IMR-90 (cell line): ENCODE measurements around the gene CENPP. TPM values are rescaled to one million over a fixed set of nuclear protein-coding genes. Genes with fewer than 3 reads are reported as not detected.
A peak's percentile ranks its signal among the peaks of the same experiment; 100 is the strongest.

Experiments
- ATAC-seq: fragments of 200-7000 bp; cut with Tn5 transposase; 2 replicates; pipeline ENCODE4 v1.9.1; 2020; ENCODE audit warnings: low read depth, mild to moderate bottlenecking, moderate library complexity
- BruUV-seq: library from RNA; stranded (reverse); fragments of 400-500 nt; replicated peaks from 2 replicates; lab custom pipeline; 2021; lab: Mats Ljungman, UMichigan
- CTCF ChIA-PET: fragments of 300-600 bp; formaldehyde crosslinking; extraction: SDS; loops from one replicate; lab custom pipeline; 2021; ENCODE audit warnings: antibody characterized with exemption; lab: Yijun Ruan, JAX
- POLR2A ChIA-PET: fragments of 300-600 bp; sonication (Branson Sonifier 250); formaldehyde crosslinking; loops from one replicate; lab custom pipeline; 2022; ENCODE audit warnings: antibody characterized with exemption; ENCODE audit not compliant: unreplicated experiment; lab: Charles Lee
- DNase-seq: peaks from one replicate; pipeline ENCODE4 v3.0.0; 2013
- H2AFZ ChIP-seq: replicated peaks from 2 replicates; pipeline ENCODE3; 2013; ENCODE audit warnings: low read length, mild to moderate bottlenecking; ENCODE audit not compliant: poor library complexity
- H2AK5ac ChIP-seq: 2 replicates; pipeline ENCODE4 v1.6.1; 2013; ENCODE audit warnings: low read depth, low read length, inconsistent platforms
- H2AK9ac ChIP-seq: replicated peaks from 2 replicates; pipeline ENCODE3; 2013; ENCODE audit warnings: mild to moderate bottlenecking, low read depth, low read length, moderate library complexity; ENCODE audit not compliant: poor library complexity
- H2BK120ac ChIP-seq: 2 replicates; pipeline ENCODE4 v1.6.1; 2013; ENCODE audit warnings: low read depth, low read length, inconsistent platforms
- H2BK15ac ChIP-seq: 3 replicates; pipeline ENCODE4 v1.6.1; 2013; ENCODE audit warnings: low read depth, low read length, inconsistent platforms
- H2BK20ac ChIP-seq: 2 replicates; pipeline ENCODE4 v1.6.1; 2013; ENCODE audit warnings: low read depth, mild to moderate bottlenecking, inconsistent platforms, low read length, moderate library complexity
- H2BK5ac ChIP-seq: 2 replicates; pipeline ENCODE4 v1.6.1; 2013; ENCODE audit warnings: mild to moderate bottlenecking, low read depth, low read length, inconsistent platforms; ENCODE audit not compliant: poor library complexity, severe bottlenecking
- H3K14ac ChIP-seq: replicated peaks from 2 replicates; pipeline ENCODE4 v1.6.1; 2013; ENCODE audit warnings: low read depth, low read length, inconsistent platforms
- H3K18ac ChIP-seq: 2 replicates; pipeline ENCODE4 v1.6.1; 2013; ENCODE audit warnings: low read depth, low read length, control low read depth
- H3K23ac ChIP-seq: 2 replicates; pipeline ENCODE4 v1.6.1; 2013; ENCODE audit warnings: low read depth, low read length, inconsistent platforms
- H3K27ac ChIP-seq: 2 replicates; pipeline ENCODE4 v1.5.1; 2013; ENCODE audit warnings: mild to moderate bottlenecking, control low read depth, low read length; ENCODE audit not compliant: insufficient read depth
- H3K27me3 ChIP-seq: 2 replicates; pipeline ENCODE4 v1.6.1; 2013; ENCODE audit warnings: low read length; ENCODE audit not compliant: control insufficient read depth, insufficient read depth
- H3K36me3 ChIP-seq: 2 replicates; pipeline ENCODE4 v1.6.1; 2013; ENCODE audit warnings: low read length, mixed read lengths; ENCODE audit not compliant: control insufficient read depth, insufficient read depth
- H3K4ac ChIP-seq: 2 replicates; pipeline ENCODE4 v1.6.1; 2013; ENCODE audit warnings: low read depth, low read length, inconsistent platforms
- H3K4me1 ChIP-seq: 2 replicates; pipeline ENCODE4 v1.6.1; 2013; ENCODE audit warnings: low read length, mixed read lengths; ENCODE audit not compliant: control insufficient read depth, insufficient read depth
- H3K4me2 ChIP-seq: 2 replicates; pipeline ENCODE4 v1.6.1; 2013; ENCODE audit warnings: low read depth, mild to moderate bottlenecking, control low read depth, low read length, moderate library complexity
- H3K4me3 ChIP-seq: 2 replicates; pipeline ENCODE4 v1.5.1; 2013; ENCODE audit warnings: low read depth, mild to moderate bottlenecking, control low read depth, low read length, moderate library complexity; ENCODE audit not compliant: insufficient read depth
- H3K56ac ChIP-seq: 2 replicates; pipeline ENCODE4 v1.6.1; 2013; ENCODE audit warnings: low read length, inconsistent platforms; ENCODE audit not compliant: insufficient read depth; ENCODE audit errors: extremely low read depth
- H3K79me1 ChIP-seq, 2 experiments: 2 replicates each; pipeline ENCODE4 v1.6.1; 2013; ENCODE audit warnings: low read length in 2 of 2, inconsistent platforms in 1 of 2, low read depth in 1 of 2
- H3K9ac ChIP-seq: 2 replicates; pipeline ENCODE4 v1.6.1; 2013; ENCODE audit warnings: low read depth, low read length, control low read depth
- H3K9me1 ChIP-seq: 2 replicates; pipeline ENCODE4 v1.6.1; 2013; ENCODE audit warnings: low read length, inconsistent platforms; ENCODE audit not compliant: insufficient read depth
- H3K9me3 ChIP-seq: 2 replicates; pipeline ENCODE4 v1.6.1; 2013; ENCODE audit warnings: low read length; ENCODE audit not compliant: control insufficient read depth, insufficient read depth
- H4K20me1 ChIP-seq: 2 replicates; pipeline ENCODE4 v1.6.1; 2013; ENCODE audit warnings: low read length, inconsistent platforms; ENCODE audit not compliant: insufficient read depth
- H4K5ac ChIP-seq: 2 replicates; pipeline ENCODE4 v1.6.1; 2013; ENCODE audit warnings: mild to moderate bottlenecking, low read depth, low read length, control low read depth
- H4K8ac ChIP-seq, 2 experiments: 2 replicates each; pipeline ENCODE4 v1.6.1; 2013; ENCODE audit warnings: low read depth in 2 of 2, low read length in 2 of 2, control low read depth in 1 of 2, inconsistent platforms in 1 of 2
- H4K91ac ChIP-seq: 2 replicates; pipeline ENCODE4 v1.6.1; 2013; ENCODE audit warnings: low read depth, low read length, inconsistent platforms; ENCODE audit not compliant: insufficient read depth
- BHLHE40 ChIP-seq: fragments of 150-350 bp; IDR thresholded peaks from 2 replicates; pipeline ENCODE4 v1.6.1; 2016; ENCODE audit warnings: mild to moderate bottlenecking, low read depth, low read length
- CTCF ChIP-seq: conservative IDR thresholded peaks from 2 replicates; pipeline ENCODE4 v1.5.1; 2012; ENCODE audit warnings: mild to moderate bottlenecking, low read depth, low read length, improper control_type of control experiment
- FOS ChIP-seq: fragments of 150-350 bp; IDR thresholded peaks from 2 replicates; pipeline ENCODE4 v1.6.1; 2016; ENCODE audit warnings: low read depth, low read length
- MAFK ChIP-seq: IDR thresholded peaks from 2 replicates; pipeline ENCODE4 v1.6.1; 2012; ENCODE audit warnings: low read depth, low read length, improper control_type of control experiment
- MAZ ChIP-seq: IDR thresholded peaks from 2 replicates; pipeline ENCODE4 v1.6.1; 2012; ENCODE audit warnings: low read depth, mild to moderate bottlenecking, low read length, improper control_type of control experiment, moderate library complexity, borderline replicate concordance
- MXI1 ChIP-seq: IDR thresholded peaks from 2 replicates; pipeline ENCODE4 v1.6.1; 2012; ENCODE audit warnings: low read depth, mild to moderate bottlenecking, low read length, moderate library complexity, borderline replicate concordance
- NFE2L2 ChIP-seq: fragments of 150-350 bp; IDR thresholded peaks from 2 replicates; pipeline ENCODE4 v1.6.1; 2016; ENCODE audit warnings: low read depth, mild to moderate bottlenecking, low read length
- SMC3 ChIP-seq: fragments of 150-350 bp; IDR thresholded peaks from 2 replicates; pipeline ENCODE4 v1.6.1; 2016; ENCODE audit warnings: low read depth, mild to moderate bottlenecking, antibody characterized with exemption, low read length, moderate library complexity
- USF2 ChIP-seq: fragments of 150-350 bp; IDR thresholded peaks from 2 replicates; pipeline ENCODE4 v1.6.1; 2017; ENCODE audit warnings: mild to moderate bottlenecking, antibody characterized with exemption, low read length, low read depth
- WGBS, 2 experiments: methylation state at CpG; one replicate each; pipeline versions ENCODE4 v1.1.5 to v1.1.7; 2013; ENCODE audit warnings: missing lambda C conversion rate in 2 of 2; ENCODE audit not compliant: insufficient read length in 1 of 2; ENCODE audit errors: extremely low coverage in 2 of 2; 5-methylcytosine and 5-hydroxymethylcytosine counted together
- dilution Hi-C: fragments of 300-500 bp; cut with HindIII; formaldehyde crosslinking; loops from one replicate; pipeline ENCODE4 v1.14.3; 2018; ENCODE audit warnings: low sequenced_read_pairs; ENCODE audit not compliant: unreplicated experiment
- in situ Hi-C: fragments of 300-500 bp; cut with MboI; formaldehyde crosslinking; loops from 3 replicates; pipeline ENCODE4 v1.14.3; 2019; ENCODE audit warnings: low sequenced_read_pairs, inconsistent platforms, mixed read lengths
- intact Hi-C: fragments of 100-400 bp; cut with micrococcal nuclease; formaldehyde crosslinking; loops from 2 replicates; pipeline ENCODE4 v1.10.0; 2022
- polyA plus RNA-seq, 3 experiments: library from polyadenylated mRNA; depleted of rRNA; stranded (reverse); fragments of >200 nt; gene quantifications; 2 replicates each; pipeline ENCODE4 v1.2.3, GENCODE V29; 2012; ENCODE audit warnings: low replicate concordance in 1 of 3
- total RNA-seq: library from RNA; depleted of rRNA; stranded (reverse); fragments of >200 nt; gene quantifications from 2 replicates; pipeline ENCODE4 v1.2.3, GENCODE V29; 2012

The CENPP gene
- total and polyA plus RNA-seq, 2 of the 4 experiments (the other 2 are of a cell fraction), result 1.4 to 2.0 TPM

- CTCF ChIA-PET, result interaction anchor here (0.6 to 0.9 kb wide), 2 partner anchors 18 to 71 kb away, joined by 3 read pairs; no protein-coding TSS in a partner anchor
- no peak overlapping the region for H3K27ac ChIP-seq
- no CpG with 5 or more reads among the region's 7 CpGs for WGBS, 2 experiments
These were observed 267.5 kb downstream of the CENPP start for GRCh38 chr9:92592946-92593861.

More at GRCh38 chr9:92592946-92593861, 267.5 kb downstream of the CENPP start:
- intact Hi-C loops, result no loop called here
- H4K8ac ChIP-seq, result no peak overlapping the region
- no peak overlapping the region for H3K4me2 ChIP-seq
- no peak overlapping the region for H2BK120ac ChIP-seq
- H2BK5ac ChIP-seq, result no peak overlapping the region
- H3K4me3 ChIP-seq, result no peak overlapping the region
- dilution Hi-C loops, result no loop called here
- TF ChIP-seq BHLHE40 (no peak), MXI1 (no peak), MAFK (no peak), SMC3 (no peak), CTCF (no peak), FOS (no peak), NFE2L2 (no peak), USF2 (no peak), MAZ (no peak)
- H4K20me1 ChIP-seq, result no peaks in the 10 kb centered on the region
- peak overlapping the region; percentile 21 for H2AFZ ChIP-seq
- H4K5ac ChIP-seq, result no peak overlapping the region
- H3K9me3 ChIP-seq, result no peaks in the 10 kb centered on the region
- H3K9ac ChIP-seq, result no peak overlapping the region
- H2BK15ac ChIP-seq, result peak overlapping the region; percentile 36; the same call in 1 of the 3 replicates
- H2BK20ac ChIP-seq, result no peak overlapping the region
- BruUV-seq, result no TSS peak
- in situ Hi-C loops, result no loop called here
- peak overlapping the region; percentile 48 for H2AK9ac ChIP-seq
- H3K56ac ChIP-seq, result no peak overlapping the region
- no peak overlapping the region for H3K18ac ChIP-seq
- ATAC-seq (peak; percentile 56; the same call in 1 of the 2 replicates), DNase-seq (peak; percentile 25)
- H3K4me1 ChIP-seq, result peaks cover 2% of the 10 kb centered on the region; the same call in 1 of the 2 replicates
- no peak overlapping the region for H4K91ac ChIP-seq
- no peaks in the 10 kb centered on the region for H3K79me1 ChIP-seq
- H3K36me3 ChIP-seq, result no peaks in the 10 kb centered on the region
- no peak overlapping the region for H3K14ac ChIP-seq
- H3K27me3 ChIP-seq, result no peaks in the 10 kb centered on the region
- POLR2A ChIA-PET, result interaction anchor here (0.6 kb wide), 1 partner anchor 447 kb away, joined by 8 read pairs; no protein-coding TSS in a partner anchor
- H2AK5ac ChIP-seq, result no peak overlapping the region
- no peaks in the 10 kb centered on the region for H3K9me1 ChIP-seq
- H3K23ac ChIP-seq, result no peak overlapping the region
- H3K4ac ChIP-seq, result peak overlapping the region; percentile 9; the same call in 1 of the 2 replicates
